PC-9 (cell line): ENCODE data around the gene MYOM3.

ENCODE experiments used
- CTCF ChIP-seq: fragments of 200-600 bp; sonication (generic); conservative IDR thresholded peaks from 2 replicates; pipeline ENCODE4 v1.6.1; 2017; ENCODE audit warnings: mixed run types, antibody characterized with exemption, mild to moderate bottlenecking, moderate library complexity
- EZH2 ChIP-seq: fragments of 200-600 bp; sonication (generic); IDR thresholded peaks from 2 replicates; pipeline ENCODE4 v1.8.0; 2017; ENCODE audit warnings: antibody characterized with exemption, low read depth

GRCh38 chr1:24089027-24089742 lies 22.8 kb downstream of the MYOM3 start:
- TF ChIP-seq CTCF (no peak), EZH2 (no peak)
